PFSK-1 (cell line): ENCODE results near the gene CYB561D1.

Experiments used
- POLR2AphosphoS5 ChIP-seq: IDR thresholded peaks from 2 replicates; pipeline ENCODE4 v1.6.1; 2012; ENCODE audit warnings: low read depth, mild to moderate bottlenecking, control low read depth, low read length, moderate library complexity
- SIN3A ChIP-seq: IDR thresholded peaks from 2 replicates; pipeline ENCODE4 v1.6.1; 2012; ENCODE audit warnings: mild to moderate bottlenecking, low read length, moderate library complexity, borderline replicate concordance; ENCODE audit not compliant: insufficient read depth
- TAF1 ChIP-seq: IDR thresholded peaks from 2 replicates; pipeline ENCODE4 v1.6.1; 2012; ENCODE audit warnings: low read length, control low read depth, borderline replicate concordance; ENCODE audit not compliant: insufficient read depth
- TF ChIP-seq, protein P1 (sequence below), 2 experiments: IDR thresholded peaks; 2 replicates each; pipeline versions ENCODE4 v1.6.1 to v1.8.0; 2011 to 2012; ENCODE audit warnings: low read depth in 2 of 2, low read length in 2 of 2, control low read depth in 1 of 2, inconsistent platforms in 1 of 2, mild to moderate bottlenecking in 1 of 2, moderate library complexity in 1 of 2; ENCODE audit not compliant: insufficient read depth in 1 of 2

DNA sequence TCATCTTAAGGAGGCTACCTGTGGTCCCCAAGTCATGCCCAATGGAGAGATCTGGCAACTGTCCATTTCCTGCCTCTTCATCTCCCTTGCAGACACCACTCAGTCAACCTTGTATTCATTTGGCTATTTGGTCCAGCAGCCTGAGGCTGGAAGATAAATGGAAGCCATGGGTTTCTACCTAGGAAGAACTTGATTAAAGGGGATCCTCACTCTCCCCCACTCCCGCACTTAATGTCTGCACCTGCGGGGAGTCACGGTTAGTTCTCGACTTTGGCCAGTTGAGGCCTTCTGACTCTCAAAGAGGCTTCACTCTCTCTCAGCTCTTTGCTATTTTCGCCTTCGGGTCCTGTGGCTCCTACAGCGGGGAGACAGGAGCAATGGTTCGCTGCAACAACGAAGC, 18.6 kb upstream of the CYB561D1 start:
- no peak for TF ChIP-seq SIN3A
- TF ChIP-seq TAF1, result no peak
- TF ChIP-seq POLR2AphosphoS5, result no peak
- TF ChIP-seq, protein P1, sequence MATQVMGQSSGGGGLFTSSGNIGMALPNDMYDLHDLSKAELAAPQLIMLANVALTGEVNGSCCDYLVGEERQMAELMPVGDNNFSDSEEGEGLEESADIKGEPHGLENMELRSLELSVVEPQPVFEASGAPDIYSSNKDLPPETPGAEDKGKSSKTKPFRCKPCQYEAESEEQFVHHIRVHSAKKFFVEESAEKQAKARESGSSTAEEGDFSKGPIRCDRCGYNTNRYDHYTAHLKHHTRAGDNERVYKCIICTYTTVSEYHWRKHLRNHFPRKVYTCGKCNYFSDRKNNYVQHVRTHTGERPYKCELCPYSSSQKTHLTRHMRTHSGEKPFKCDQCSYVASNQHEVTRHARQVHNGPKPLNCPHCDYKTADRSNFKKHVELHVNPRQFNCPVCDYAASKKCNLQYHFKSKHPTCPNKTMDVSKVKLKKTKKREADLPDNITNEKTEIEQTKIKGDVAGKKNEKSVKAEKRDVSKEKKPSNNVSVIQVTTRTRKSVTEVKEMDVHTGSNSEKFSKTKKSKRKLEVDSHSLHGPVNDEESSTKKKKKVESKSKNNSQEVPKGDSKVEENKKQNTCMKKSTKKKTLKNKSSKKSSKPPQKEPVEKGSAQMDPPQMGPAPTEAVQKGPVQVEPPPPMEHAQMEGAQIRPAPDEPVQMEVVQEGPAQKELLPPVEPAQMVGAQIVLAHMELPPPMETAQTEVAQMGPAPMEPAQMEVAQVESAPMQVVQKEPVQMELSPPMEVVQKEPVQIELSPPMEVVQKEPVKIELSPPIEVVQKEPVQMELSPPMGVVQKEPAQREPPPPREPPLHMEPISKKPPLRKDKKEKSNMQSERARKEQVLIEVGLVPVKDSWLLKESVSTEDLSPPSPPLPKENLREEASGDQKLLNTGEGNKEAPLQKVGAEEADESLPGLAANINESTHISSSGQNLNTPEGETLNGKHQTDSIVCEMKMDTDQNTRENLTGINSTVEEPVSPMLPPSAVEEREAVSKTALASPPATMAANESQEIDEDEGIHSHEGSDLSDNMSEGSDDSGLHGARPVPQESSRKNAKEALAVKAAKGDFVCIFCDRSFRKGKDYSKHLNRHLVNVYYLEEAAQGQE (IDR thresholded peaks at IDR 0.05; ENCODE audit: insufficient read depth in 1 of 2, low read depth in 2 of 2, low read length in 2 of 2), result no peak
